GM12873 (cell line): ENCODE data around the gene LRRD1.

Source experiments
- TF ChIP-seq, protein P1 (sequence below): IDR thresholded peaks from 2 replicates; pipeline ENCODE4 v1.5.1; 2012; ENCODE audit warnings: low read depth, mild to moderate bottlenecking, moderate library complexity, low read length, control low read depth; ENCODE audit not compliant: insufficient read depth; ENCODE audit errors: missing control alignments

Gene LRRD1

DNA sequence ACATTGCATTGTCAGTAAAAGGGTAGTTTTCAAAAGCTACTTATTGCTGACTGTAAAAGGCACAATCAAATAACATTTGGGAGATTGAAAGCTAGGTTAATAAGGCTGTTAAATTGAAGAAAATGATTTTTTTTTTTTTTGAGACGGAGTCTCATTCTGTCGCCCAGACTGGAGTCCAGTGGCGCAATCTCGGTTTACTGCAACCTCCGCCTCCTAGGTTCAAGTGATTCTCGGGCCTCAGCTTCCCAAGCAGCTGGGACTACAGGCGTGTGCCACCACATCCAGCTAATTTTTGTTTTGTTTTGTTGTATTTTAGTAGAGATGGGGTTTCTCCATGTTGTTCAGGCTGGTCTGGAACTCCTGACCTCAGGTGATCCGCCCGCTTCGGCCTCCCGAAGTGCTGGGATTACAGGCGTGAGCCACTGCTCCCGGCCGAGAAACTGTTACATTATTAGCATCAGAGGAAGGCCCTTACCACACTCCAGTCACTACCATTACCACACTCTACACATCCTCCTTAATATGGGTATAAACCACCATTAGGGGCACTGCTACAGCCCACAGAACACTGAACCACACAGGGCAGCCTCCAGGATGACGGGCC is 45.7 kb downstream of the LRRD1 start:
- TF ChIP-seq, protein P1, sequence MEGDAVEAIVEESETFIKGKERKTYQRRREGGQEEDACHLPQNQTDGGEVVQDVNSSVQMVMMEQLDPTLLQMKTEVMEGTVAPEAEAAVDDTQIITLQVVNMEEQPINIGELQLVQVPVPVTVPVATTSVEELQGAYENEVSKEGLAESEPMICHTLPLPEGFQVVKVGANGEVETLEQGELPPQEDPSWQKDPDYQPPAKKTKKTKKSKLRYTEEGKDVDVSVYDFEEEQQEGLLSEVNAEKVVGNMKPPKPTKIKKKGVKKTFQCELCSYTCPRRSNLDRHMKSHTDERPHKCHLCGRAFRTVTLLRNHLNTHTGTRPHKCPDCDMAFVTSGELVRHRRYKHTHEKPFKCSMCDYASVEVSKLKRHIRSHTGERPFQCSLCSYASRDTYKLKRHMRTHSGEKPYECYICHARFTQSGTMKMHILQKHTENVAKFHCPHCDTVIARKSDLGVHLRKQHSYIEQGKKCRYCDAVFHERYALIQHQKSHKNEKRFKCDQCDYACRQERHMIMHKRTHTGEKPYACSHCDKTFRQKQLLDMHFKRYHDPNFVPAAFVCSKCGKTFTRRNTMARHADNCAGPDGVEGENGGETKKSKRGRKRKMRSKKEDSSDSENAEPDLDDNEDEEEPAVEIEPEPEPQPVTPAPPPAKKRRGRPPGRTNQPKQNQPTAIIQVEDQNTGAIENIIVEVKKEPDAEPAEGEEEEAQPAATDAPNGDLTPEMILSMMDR = no peak

- TF ChIP-seq, protein P1 = no peak
Measured at GRCh38 chr7:92131764-92132330, 47.1 kb downstream of the LRRD1 start.

DNA sequence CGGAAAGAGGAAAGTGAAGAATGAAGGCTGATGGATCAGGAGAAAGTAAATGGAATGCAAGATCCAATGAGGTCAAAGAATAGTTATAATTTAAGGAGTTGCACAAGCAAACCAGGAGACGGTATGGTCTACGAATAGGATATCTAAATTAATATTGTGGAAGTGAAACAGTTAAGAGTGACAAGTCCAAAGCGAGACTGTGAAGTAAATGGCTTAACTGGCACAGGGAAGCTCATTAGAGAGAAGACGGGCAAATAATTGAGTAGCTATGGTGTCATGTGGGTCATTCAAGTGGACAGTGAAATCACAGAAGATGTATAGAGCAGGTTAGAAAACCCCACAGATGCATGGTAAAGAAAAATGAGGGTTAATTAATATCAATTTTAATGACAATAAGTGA is 47.8 kb downstream of the LRRD1 start:
- TF ChIP-seq, protein P1 = no peak

- TF ChIP-seq, protein P1 = no peak
Measured at GRCh38 chr7:92121681-92122080, 57.3 kb downstream of the LRRD1 start.

DNA sequence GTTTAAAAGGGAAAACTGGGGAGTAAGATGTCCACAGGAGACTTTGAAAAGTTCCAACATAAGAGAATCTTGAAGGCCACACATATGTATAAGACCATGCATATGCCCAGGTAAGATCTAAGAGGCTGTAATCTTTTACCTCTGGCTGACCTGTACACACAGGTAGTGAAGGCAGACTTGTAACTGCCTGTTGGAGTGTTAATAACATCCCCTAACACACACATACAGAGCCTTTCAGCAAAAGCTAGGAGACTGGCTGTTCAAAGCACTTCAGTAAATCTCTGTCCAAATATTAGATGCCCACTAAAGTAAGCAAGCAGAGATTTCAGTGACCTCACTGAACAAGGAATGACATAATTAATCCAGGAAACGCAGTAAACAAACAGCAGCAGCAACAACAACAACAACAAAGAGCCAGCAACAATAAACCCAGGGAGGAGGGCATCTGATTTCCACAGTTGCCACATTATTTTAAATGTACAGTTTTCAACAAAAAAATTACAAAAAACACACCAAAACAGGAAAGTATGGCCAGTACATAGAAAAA is 59.7 kb downstream of the LRRD1 start:
- TF ChIP-seq, protein P1 = no peak

DNA sequence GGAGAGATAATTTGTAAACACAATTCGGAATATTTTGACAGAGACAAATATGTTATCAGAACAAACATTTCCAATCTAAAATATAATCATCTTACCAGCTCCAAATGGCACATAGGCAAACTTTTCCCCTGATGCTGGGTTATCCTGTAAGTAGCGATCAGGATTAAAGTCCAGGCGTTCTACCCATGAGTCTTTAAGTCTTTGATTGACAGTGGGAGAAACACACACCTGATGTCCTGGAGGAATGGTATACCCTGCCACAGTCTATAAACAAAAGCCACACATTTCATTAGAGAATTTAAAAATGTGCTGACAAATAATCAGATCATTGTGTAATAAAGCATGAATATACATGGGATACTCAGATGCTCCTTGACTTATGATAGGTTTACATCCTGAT is 62.0 kb downstream of the LRRD1 start:
- TF ChIP-seq, protein P1 = no peak

- TF ChIP-seq, protein P1 = no peak
Measured at GRCh38 chr7:92115821-92116220, 63.1 kb downstream of the LRRD1 start.
